D721Med (cell line): ENCODE data around the gene RNU4-1.
A peak's percentile ranks its signal among the peaks of the same experiment; 100 is the strongest.

Experiments used
- DNase-seq: peaks from one replicate; pipeline ENCODE4 v3.0.0; 2011; ENCODE audit warnings: low spot score; ENCODE audit not compliant: insufficient read length
- FAIRE-seq: peaks from 2 replicates; lab custom pipeline; 2011; peaks lifted over from hg19 to GRCh38; lab: Jason Lieb, UNC
- CTCF ChIP-seq: IDR thresholded peaks from 2 replicates; pipeline ENCODE4 v1.5.1; 2012; ENCODE audit warnings: mild to moderate bottlenecking, control low read depth; ENCODE audit not compliant: insufficient read depth; ENCODE audit errors: missing control alignments

RNU4-1 gene

GRCh38 chr12:120317224-120318105, 24.4 kb upstream of the RNU4-1 start:
- TF ChIP-seq CTCF, result peak; percentile 41
- FAIRE-seq, result peak; percentile 58

GRCh38 chr12:120316798-120317223, 23.8 kb upstream of the RNU4-1 start:
- FAIRE-seq, result no peak
- TF ChIP-seq CTCF, result no peak
- DNase-seq, result no peak

More at GRCh38 chr12:120317224-120318105, 24.4 kb upstream of the RNU4-1 start:
- peak; percentile 80 for DNase-seq

GRCh38 chr12:120314220-120314619, 21.2 kb upstream of the RNU4-1 start:
- no peak for DNase-seq
- peak; percentile 26 for TF ChIP-seq CTCF
- FAIRE-seq, result no peak

GRCh38 chr12:120301962-120302815, 9.2 kb upstream of the RNU4-1 start, which contains the start of gene SIRT4:
Gene SIRT4, plus strand, starts transcription at chr12:120302321. Its CDS starts 1,241 bp downstream, at chr12:120303562.
- peak; percentile 85 for TF ChIP-seq CTCF
- FAIRE-seq (peak; percentile 84), DNase-seq (peak; percentile 83)

GRCh38 chr12:120292411-120292660, 701 bp downstream of the RNU4-1 start:
- no peak for FAIRE-seq
- DNase-seq, result no peak
- TF ChIP-seq CTCF, result no peak

GRCh38 chr12:120290609-120291305, 2.3 kb downstream of the RNU4-1 start:
- no peak for TF ChIP-seq CTCF
- no peak for FAIRE-seq
- no peak for DNase-seq
